ENCODE data around the gene NPAS3. TPM values are rescaled to one million over a fixed set of nuclear protein-coding genes. Genes with fewer than 3 reads are reported as not detected.

The NPAS3 gene
- total and polyA plus RNA-seq, 2 of the 8 experiments (the other 6 are each of a cell fraction or from before 2014, with no cell fraction given) = 0.11 to 0.60 TPM

- no peak overlapping the region for H3K4ac ChIP-seq (replicated peaks; ENCODE audit: insufficient read length, low read depth, low read length)
- H3K18ac ChIP-seq (ENCODE audit: extremely low read depth, low read length) = no peak overlapping the region
- no peak overlapping the region for H3K4me2 ChIP-seq (ENCODE audit: insufficient read depth in 1 of 2, low read depth in 2 of 2, low read length in 2 of 2)
- H4K91ac ChIP-seq (replicated peaks; ENCODE audit: insufficient read length, low read length) = no peak overlapping the region
- no peaks in the 10 kb centered on the region for H3K9me3 ChIP-seq (ENCODE audit: insufficient read depth in 2 of 2, low read depth in 1 of 2, low read length in 1 of 2)
- H3K23ac ChIP-seq (ENCODE audit: insufficient read length) = no peak overlapping the region
- no peaks in the 10 kb centered on the region for H3K27me3 ChIP-seq (replicated peaks in 1 of 4; ENCODE audit: control insufficient read depth in 3 of 4, extremely low read depth in 1 of 4, insufficient read depth in 3 of 4, low read length in 3 of 4)
- no peak overlapping the region for H3K14ac ChIP-seq (ENCODE audit: insufficient read length)
- H3K23me2 ChIP-seq (ENCODE audit: low read depth, low read length) = no peaks in the 10 kb centered on the region
- FAIRE-seq = no peak
- no peak overlapping the region for H2BK12ac ChIP-seq (ENCODE audit: low read depth, low read length)
- H3K27ac ChIP-seq (ENCODE audit: low read depth, low read length) = no peak overlapping the region
- H2AFZ ChIP-seq (ENCODE audit: low read length) = no peak overlapping the region
- H3K36me3 ChIP-seq (ENCODE audit: control insufficient read depth in 2 of 4, insufficient read depth in 4 of 4, low read length in 3 of 4) = no peaks in the 10 kb centered on the region
- H4K8ac ChIP-seq (ENCODE audit: extremely low read depth, insufficient read depth, low read length) = no peak overlapping the region
- no peak overlapping the region for H3K56ac ChIP-seq (replicated peaks; ENCODE audit: insufficient read length, low read depth, low read length)
- no peak overlapping the region for H2BK15ac ChIP-seq (ENCODE audit: low read length)
- H3K9ac ChIP-seq (replicated peaks in 1 of 4; ENCODE audit: extremely low read depth in 1 of 4, low read depth in 3 of 4, low read length in 3 of 4) = no peak overlapping the region
- CTCF ChIA-PET (ENCODE audit: partially characterized antibody) = no interaction called here
- H2AK5ac ChIP-seq (ENCODE audit: low read depth, low read length) = no peak overlapping the region
- no peak overlapping the region for H2BK20ac ChIP-seq (ENCODE audit: low read length)
- H3K79me1 ChIP-seq (ENCODE audit: low read depth, low read length) = no peaks in the 10 kb centered on the region
- H4K20me1 ChIP-seq (replicated peaks in 1 of 2; ENCODE audit: control insufficient read depth in 1 of 2, insufficient read depth in 2 of 2, low read length in 2 of 2) = no peaks in the 10 kb centered on the region
- H3K4me1 ChIP-seq (replicated peaks in 1 of 4; ENCODE audit: control insufficient read depth in 3 of 4, insufficient read depth in 4 of 4, low read length in 3 of 4) = no peaks in the 10 kb centered on the region
- 82% methylated on average over 2 of the region's 2 CpGs; no CpG with 5 or more reads in 1 of the 2 experiments for WGBS, 2 experiments (ENCODE audit: extremely low coverage in 1 of 2, insufficient coverage in 1 of 2, insufficient read length in 1 of 2, insufficient replicate concordance in 2 of 2, low coverage in 1 of 2, low lambda C conversion rate in 2 of 2, missing lambda C conversion rate in 1 of 2)
- H4K5ac ChIP-seq (ENCODE audit: insufficient read length, low read depth, low read length) = no peak overlapping the region
- H2BK120ac ChIP-seq (replicated peaks; ENCODE audit: low read depth, low read length) = no peak overlapping the region
- TF ChIP-seq SRF (IDR thresholded peaks at IDR 0.05; ENCODE audit: low read depth, low read length) = no peak
- no peak for TF ChIP-seq MAX (IDR thresholded peaks at IDR 0.05)
- TF ChIP-seq TEAD4 (IDR thresholded peaks at IDR 0.05; ENCODE audit: low read depth, low read length) = no peak
- H2BK5ac ChIP-seq (ENCODE audit: low read depth, low read length) = no peak overlapping the region
- DNase-seq (ENCODE audit: low read depth in 1 of 2, low spot score in 2 of 2) = no peak
- no peaks in the 10 kb centered on the region for H3K79me2 ChIP-seq (ENCODE audit: control insufficient read depth in 1 of 2, insufficient read depth in 2 of 2, low read length in 2 of 2)
- no peak overlapping the region for H3K4me3 ChIP-seq (ENCODE audit: extremely low read depth in 1 of 4, insufficient read depth in 2 of 4, low read depth in 3 of 4, low read length in 4 of 4)
- POLR2A ChIA-PET (ENCODE audit: partially characterized antibody) = no interaction called here
Observed at GRCh38 chr14:33390335-33390734, 451.7 kb downstream of the NPAS3 start.

Data from H1 (cell line).